ENCODE results near the gene ENG.

- TF ChIP-seq CTCF (IDR thresholded peaks at IDR 0.05; ENCODE audit: low read depth, low read length, poor library complexity, severe bottlenecking) (no peak), EZH2phosphoT487 (IDR thresholded peaks at IDR 0.05; ENCODE audit: borderline replicate concordance, low read length) (no peak)
These were observed 64.2 kb downstream of the ENG start for GRCh38 chr9:127790094-127790855.

Data from DOHH2 (cell line).